ENCODE data around the gene PRKCE. TPM values are rescaled to one million over a fixed set of nuclear protein-coding genes. Genes with fewer than 3 reads are reported as not detected.

PRKCE gene
- total RNA-seq, 1 experiment from 2014 or later: 4.4 TPM

- no peaks in the 10 kb centered on the region for H3K36me3 Mint-ChIP-seq (ENCODE audit: insufficient read depth, unreplicated experiment)
- no TSS peak for BruUV-seq (replicated peaks)
- intact Hi-C loops (cut with micrococcal nuclease; ENCODE audit: unreplicated experiment): no loop called here
- DNase-seq: no peak
- H3K4me3 Mint-ChIP-seq (ENCODE audit: unreplicated experiment): no peak overlapping the region
- H3K27me3 Mint-ChIP-seq (ENCODE audit: insufficient read depth, unreplicated experiment): peaks cover 6% of the 10 kb centered on the region
- H3K4me1 ChIP-seq: no peaks in the 10 kb centered on the region
- H3K27ac Mint-ChIP-seq (ENCODE audit: unreplicated experiment): no peak overlapping the region
- no peaks in the 10 kb centered on the region for H3K9me3 ChIP-seq
- no peak overlapping the region for H3K4me3 ChIP-seq (ENCODE audit: low read depth, low read length)
- no peaks in the 10 kb centered on the region for H3K27me3 ChIP-seq (replicated peaks; ENCODE audit: control insufficient read depth, insufficient read depth, low read length)
- no peaks in the 10 kb centered on the region for H3K4me1 Mint-ChIP-seq (ENCODE audit: low read depth, unreplicated experiment)
- no peaks in the 10 kb centered on the region for H3K9me3 Mint-ChIP-seq (ENCODE audit: unreplicated experiment)
- ChIA-PET CTCF (no interaction called here), POLR2A (no interaction called here)
- no peak for TF ChIP-seq CTCF (IDR thresholded peaks at IDR 0.05; ENCODE audit: insufficient read depth in 1 of 2, low read depth in 1 of 2, low read length in 1 of 2, severe bottlenecking in 1 of 2, unreplicated experiment in 1 of 2)
- H3K36me3 ChIP-seq (ENCODE audit: control insufficient read depth, insufficient read depth, low read length): no peaks in the 10 kb centered on the region
Measured at GRCh38 chr2:45696708-45697107, 45.2 kb downstream of the PRKCE start.

- intact Hi-C loops (cut with micrococcal nuclease; ENCODE audit: unreplicated experiment): no loop called here
- Mint-ChIP-seq H3K36me3 (ENCODE audit: insufficient read depth, unreplicated experiment) (no peaks in the 10 kb centered on the region), H3K27me3 (ENCODE audit: insufficient read depth, unreplicated experiment) (peaks cover 6% of the 10 kb centered on the region), H3K9me3 (ENCODE audit: unreplicated experiment) (no peaks in the 10 kb centered on the region), H3K27ac (ENCODE audit: unreplicated experiment) (no peak overlapping the region), H3K4me1 (ENCODE audit: low read depth, unreplicated experiment) (no peaks in the 10 kb centered on the region), H3K4me3 (ENCODE audit: unreplicated experiment) (no peak overlapping the region)
- POLR2A ChIA-PET: no interaction called here
- DNase-seq: no peak
- Histone ChIP-seq H3K27me3 (replicated peaks; ENCODE audit: control insufficient read depth, insufficient read depth, low read length) (no peaks in the 10 kb centered on the region), H3K4me3 (ENCODE audit: low read depth, low read length) (no peak overlapping the region), H3K9me3 (no peaks in the 10 kb centered on the region), H3K36me3 (ENCODE audit: control insufficient read depth, insufficient read depth, low read length) (no peaks in the 10 kb centered on the region), H3K4me1 (no peaks in the 10 kb centered on the region)
- CTCF ChIA-PET: no interaction called here
- no TSS peak for BruUV-seq (replicated peaks)
- no peak for TF ChIP-seq CTCF (IDR thresholded peaks at IDR 0.05; ENCODE audit: insufficient read depth in 1 of 2, low read depth in 1 of 2, low read length in 1 of 2, severe bottlenecking in 1 of 2, unreplicated experiment in 1 of 2)
Measured at GRCh38 chr2:45697190-45697589, 45.7 kb downstream of the PRKCE start.

DNA sequence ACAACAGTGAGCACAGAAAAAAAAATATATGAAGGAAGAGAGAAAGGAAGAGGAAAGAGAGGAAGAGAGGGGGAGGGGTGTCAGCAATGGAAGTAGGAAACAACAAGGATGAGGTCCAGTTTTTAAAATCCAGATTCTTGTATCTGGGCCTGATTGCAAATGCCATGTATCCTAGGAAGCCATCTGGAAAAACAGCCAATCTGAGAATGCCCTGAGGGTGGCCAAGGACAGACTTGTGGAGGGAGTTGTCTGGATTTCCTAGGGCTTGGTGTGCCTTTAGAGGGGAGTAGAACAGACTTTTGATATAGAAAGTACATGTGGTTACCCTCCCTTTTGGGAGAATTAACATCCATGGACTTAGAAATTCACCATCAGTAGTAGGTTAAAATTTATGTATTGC lies 47.1 kb downstream of the PRKCE start:
- Histone ChIP-seq H3K4me1 (no peaks in the 10 kb centered on the region), H3K36me3 (ENCODE audit: control insufficient read depth, insufficient read depth, low read length) (no peaks in the 10 kb centered on the region), H3K9me3 (no peaks in the 10 kb centered on the region), H3K27me3 (replicated peaks; ENCODE audit: control insufficient read depth, insufficient read depth, low read length) (no peaks in the 10 kb centered on the region), H3K4me3 (ENCODE audit: low read depth, low read length) (no peak overlapping the region)
- ChIA-PET POLR2A (no interaction called here), CTCF (no interaction called here)
- intact Hi-C loops (cut with micrococcal nuclease; ENCODE audit: unreplicated experiment): no loop called here
- H3K27me3 Mint-ChIP-seq (ENCODE audit: insufficient read depth, unreplicated experiment): peaks cover 6% of the 10 kb centered on the region
- no peak overlapping the region for H3K27ac Mint-ChIP-seq (ENCODE audit: unreplicated experiment)
- no TSS peak for BruUV-seq (replicated peaks)
- no peak for TF ChIP-seq CTCF (IDR thresholded peaks at IDR 0.05; ENCODE audit: insufficient read depth in 1 of 2, low read depth in 1 of 2, low read length in 1 of 2, severe bottlenecking in 1 of 2, unreplicated experiment in 1 of 2)
- DNase-seq: no peak
- no peaks in the 10 kb centered on the region for H3K36me3 Mint-ChIP-seq (ENCODE audit: insufficient read depth, unreplicated experiment)
- H3K9me3 Mint-ChIP-seq (ENCODE audit: unreplicated experiment): no peaks in the 10 kb centered on the region
- H3K4me3 Mint-ChIP-seq (ENCODE audit: unreplicated experiment): no peak overlapping the region
- no peaks in the 10 kb centered on the region for H3K4me1 Mint-ChIP-seq (ENCODE audit: low read depth, unreplicated experiment)

All from Caco-2 (cell line).